RWPE1 (cell line): Measurements from ENCODE around the gene LRRTM4.
"Not testable (repeated sequence)": the region's sequence is repeated elsewhere in the genome, so short reads cannot be mapped to it uniquely, and the experiment has no call there.

Experiments
- CTCF ChIA-PET: fragments of 350-600 bp; sonication (Branson Sonifier 250); formaldehyde crosslinking; extraction: SDS; loops from one replicate; lab custom pipeline; 2021; lab: Yijun Ruan, JAX
- POLR2A ChIA-PET: fragments of 400-600 bp; formaldehyde crosslinking; extraction: SDS; loops from one replicate; lab custom pipeline; 2020; ENCODE audit warnings: antibody characterized with exemption; ENCODE audit not compliant: low non-redundant PET; lab: Yijun Ruan, JAX
- DNase-seq: peaks from one replicate; pipeline ENCODE4 v3.0.0; 2012; ENCODE audit warnings: low spot score
- H3K27ac ChIP-seq: fragments of 450-650 bp; 2 replicates; pipeline ENCODE4 v1.5.1; 2017
- CTCF ChIP-seq: fragments of 450-650 bp; conservative IDR thresholded peaks from 2 replicates; pipeline ENCODE4 v1.5.1; 2017; ENCODE audit warnings: low read depth, mild to moderate bottlenecking

LRRTM4 gene

GRCh38 chr2:76812156-76812555 is 710.0 kb downstream of the LRRTM4 start:
- DNase-seq, result no peak
- no peak overlapping the region for H3K27ac ChIP-seq
- CTCF ChIA-PET, result no interaction called here
- no peak for TF ChIP-seq CTCF
- POLR2A ChIA-PET, result no interaction called here

GRCh38 chr2:76809136-76809535 is 713.0 kb downstream of the LRRTM4 start:
- ChIA-PET CTCF (no interaction called here), POLR2A (no interaction called here)
- H3K27ac ChIP-seq, result no peak overlapping the region
- no peak for TF ChIP-seq CTCF
- DNase-seq, result no peak

- CTCF ChIA-PET, result no interaction called here
- POLR2A ChIA-PET, result no interaction called here
- no peak overlapping the region for H3K27ac ChIP-seq
- TF ChIP-seq CTCF, result no peak
- DNase-seq, result no peak
Measured at GRCh38 chr2:76808732-76809131, 713.4 kb downstream of the LRRTM4 start.

GRCh38 chr2:76793647-76794334 is 728.4 kb downstream of the LRRTM4 start:
- no peak overlapping the region for H3K27ac ChIP-seq
- TF ChIP-seq CTCF, result no peak
- DNase-seq, result no peak
- ChIA-PET CTCF (no interaction called here), POLR2A (no interaction called here)

GRCh38 chr2:76781313-76781712 is 740.9 kb downstream of the LRRTM4 start:
- DNase-seq, H3K27ac ChIP-seq, POLR2A ChIA-PET: not testable (repeated sequence)
- CTCF ChIA-PET, result interaction anchor here (1.0 kb wide), 1 partner anchor 10 kb away, joined by 7 read pairs; no protein-coding TSS in a partner anchor

- TF ChIP-seq CTCF, result no peak
- ChIA-PET CTCF (no interaction called here), POLR2A (no interaction called here)
- H3K27ac ChIP-seq, result no peak overlapping the region
- no peak for DNase-seq
Measured at GRCh38 chr2:76763276-76763675, 758.9 kb downstream of the LRRTM4 start.

- no peak for TF ChIP-seq CTCF
- CTCF ChIA-PET, result no interaction called here
- no peak overlapping the region for H3K27ac ChIP-seq
- POLR2A ChIA-PET, result no interaction called here
- DNase-seq, result no peak
Measured at GRCh38 chr2:76760367-76760704, 761.8 kb downstream of the LRRTM4 start.
